AG20443 (cell line): ENCODE data around the gene PTPRT.
A peak's percentile ranks its signal among the peaks of the same experiment; 100 is the strongest.

Experiments used
- DNase-seq: peaks from one replicate; pipeline ENCODE4 v3.0.0; 2012; ENCODE audit warnings: low spot score, mixed read lengths

The PTPRT gene

GRCh38 chr20:42549496-42549895, 640.2 kb downstream of the PTPRT start:
- DNase-seq, result no peak

GRCh38 chr20:42544926-42545325, 644.8 kb downstream of the PTPRT start:
- no peak for DNase-seq

GRCh38 chr20:42532831-42533230, 656.9 kb downstream of the PTPRT start:
- DNase-seq, result no peak

DNA sequence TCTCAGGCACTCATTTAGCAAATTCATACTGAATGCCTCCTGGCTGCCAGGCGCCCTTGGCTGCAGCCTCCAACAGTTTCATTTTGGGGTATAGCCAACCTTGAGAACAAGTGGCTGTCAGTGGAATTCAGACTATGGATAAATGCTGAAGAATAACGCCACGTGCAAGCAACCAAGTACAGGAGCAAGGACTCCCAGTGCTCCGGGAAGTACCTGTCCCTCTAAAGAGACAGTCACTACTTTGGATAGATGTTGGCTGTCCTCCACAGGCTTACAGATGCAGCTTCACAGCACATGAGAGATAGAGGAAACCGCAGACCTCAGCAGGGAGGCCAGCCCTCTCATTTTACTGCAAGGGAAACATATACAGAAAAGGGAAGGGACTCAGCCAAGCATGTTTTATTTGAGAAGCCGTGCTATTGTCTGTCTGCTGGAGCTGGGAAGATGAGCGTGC, 658.2 kb downstream of the PTPRT start:
- no peak for DNase-seq

- peak; percentile 20 for DNase-seq
Observed at GRCh38 chr20:42530855-42531448, 658.8 kb downstream of the PTPRT start.

DNA sequence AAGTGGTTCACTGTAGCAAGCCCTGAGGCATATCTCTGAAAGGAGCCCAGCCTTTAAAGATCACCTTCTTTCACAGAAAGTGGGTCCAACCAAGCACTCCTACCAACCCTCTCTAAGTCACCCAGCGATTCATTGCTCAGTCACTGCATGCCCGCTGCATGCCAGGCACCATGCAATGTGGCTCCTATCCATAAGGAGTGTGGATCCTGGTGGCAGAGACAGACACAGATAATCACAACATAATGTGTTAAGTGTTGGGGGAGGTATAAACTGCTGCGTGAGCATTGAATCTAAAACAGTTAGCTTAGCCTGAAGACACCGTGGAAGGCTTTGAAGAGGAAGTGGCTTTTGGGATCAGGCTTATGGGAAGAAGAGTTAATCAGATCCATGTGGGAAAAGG, 659.5 kb downstream of the PTPRT start:
- no peak for DNase-seq

DNA sequence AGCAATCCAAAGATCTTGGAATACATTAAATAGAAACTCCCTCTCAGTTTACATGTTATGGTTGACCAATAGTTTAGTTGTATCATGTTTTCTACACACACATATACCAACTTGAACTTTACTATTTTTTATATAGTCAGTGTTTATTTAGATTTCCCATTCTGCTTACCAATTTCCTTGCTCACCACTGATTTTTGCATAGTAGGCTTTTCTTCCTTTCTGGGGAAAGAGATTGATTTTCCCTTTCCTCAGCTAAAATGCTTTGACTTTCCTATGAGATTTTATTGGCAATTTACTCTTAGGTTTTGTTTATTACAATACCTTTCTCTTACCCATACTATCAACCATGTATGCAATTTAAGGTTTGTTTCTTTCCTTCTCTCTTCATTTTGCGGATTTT, 665.6 kb downstream of the PTPRT start:
- no peak for DNase-seq

DNA sequence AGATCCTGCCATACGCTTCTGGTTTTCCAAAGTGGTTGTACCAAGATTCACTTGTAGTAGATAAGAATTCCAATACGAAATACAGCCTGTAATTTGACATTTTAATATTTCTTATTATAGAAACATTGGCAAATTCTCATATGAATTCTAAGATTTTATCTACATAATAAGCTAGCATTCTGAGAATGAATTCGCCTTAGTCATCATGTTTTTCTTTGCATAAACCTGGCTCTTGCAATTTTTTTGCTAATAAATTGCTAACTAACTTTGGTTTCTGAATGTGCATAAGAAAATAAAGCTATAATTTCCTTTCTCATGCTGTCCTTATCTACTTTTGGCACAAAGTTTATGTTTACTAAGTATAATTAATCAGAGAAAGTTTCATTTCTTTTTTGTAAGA, 673.0 kb downstream of the PTPRT start:
- no peak for DNase-seq

GRCh38 chr20:42510686-42511085, 679.0 kb downstream of the PTPRT start:
- no peak for DNase-seq

GRCh38 chr20:42507874-42508273, 681.8 kb downstream of the PTPRT start:
- DNase-seq, result no peak

- no peak for DNase-seq
Observed at GRCh38 chr20:42506397-42506796, 683.3 kb downstream of the PTPRT start.

- no peak for DNase-seq
Observed at GRCh38 chr20:42502591-42502990, 687.1 kb downstream of the PTPRT start.

DNA sequence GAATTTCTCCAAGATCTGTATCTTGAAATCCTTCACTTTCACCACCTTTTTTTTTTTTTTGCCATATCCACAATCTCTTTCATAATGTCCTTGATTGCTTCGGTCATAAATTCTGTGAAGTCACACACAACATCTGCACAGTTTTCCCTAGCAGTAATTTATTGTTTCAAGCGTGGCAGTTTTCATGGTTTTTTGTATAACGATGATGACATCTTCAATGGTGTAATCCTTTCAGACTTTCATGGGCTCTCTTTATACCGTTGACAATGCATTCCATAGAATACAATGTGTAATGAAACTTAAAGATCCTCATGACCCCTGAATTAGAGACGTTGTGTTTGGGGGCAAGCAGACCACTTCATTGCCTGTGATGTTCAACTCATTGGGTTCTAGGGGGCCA, 693.1 kb downstream of the PTPRT start:
- no peak for DNase-seq

DNA sequence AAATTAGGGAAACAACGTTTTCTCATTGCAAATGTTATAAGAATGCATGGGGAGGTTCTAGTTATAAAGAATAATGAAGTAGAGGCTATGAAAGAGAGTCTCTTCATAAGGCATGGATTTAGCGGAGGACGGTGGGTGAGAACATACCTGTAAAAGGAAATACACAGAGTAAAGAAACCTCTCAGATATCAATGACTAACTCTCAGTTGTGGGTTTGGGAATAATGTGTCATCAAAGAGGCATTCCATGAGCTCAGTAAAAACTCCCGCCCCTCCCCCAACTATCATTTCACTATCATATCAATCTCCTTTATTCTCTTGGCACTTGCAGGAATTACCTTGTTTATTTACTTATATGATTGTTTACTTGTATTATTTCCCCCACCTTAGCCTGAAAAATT, 695.4 kb downstream of the PTPRT start:
- DNase-seq, result no peak

DNA sequence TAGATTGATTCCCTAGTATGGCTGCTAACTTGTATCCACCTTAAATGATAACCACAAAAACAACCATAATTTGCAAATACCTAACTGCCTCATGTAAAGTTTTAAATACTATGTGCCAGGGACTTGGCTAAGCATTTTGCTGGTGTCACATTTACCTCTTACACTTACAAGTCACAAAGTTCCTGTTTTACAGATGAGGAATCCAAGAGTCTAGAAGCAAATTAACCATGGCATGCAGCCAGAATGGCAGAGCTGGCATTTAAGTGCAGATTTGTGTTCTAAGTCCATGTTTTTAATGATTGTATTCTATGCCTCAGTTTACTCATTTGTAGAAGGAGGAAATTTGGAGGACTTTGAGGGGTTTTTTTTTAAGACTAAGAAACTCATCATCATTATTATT, 696.7 kb downstream of the PTPRT start:
- DNase-seq, result no peak

DNA sequence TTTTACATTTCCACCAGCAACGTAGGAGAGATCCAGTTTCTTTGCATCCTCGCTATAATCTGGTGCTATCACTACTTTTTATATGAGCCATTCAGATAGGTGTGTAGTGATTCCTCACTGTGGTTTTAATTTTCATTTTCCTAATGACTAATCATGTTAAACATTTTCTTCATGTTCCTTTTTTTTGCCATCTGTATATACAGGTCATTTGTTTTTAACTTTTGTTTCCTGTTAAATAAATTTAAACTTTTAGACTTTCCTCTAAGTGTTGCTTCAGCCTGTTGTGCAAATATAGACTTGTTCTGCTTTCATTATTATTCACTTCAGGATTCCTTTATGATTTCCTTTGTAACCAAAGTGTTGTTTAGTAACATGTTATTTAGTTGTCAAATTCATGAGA, 697.4 kb downstream of the PTPRT start:
- DNase-seq, result no peak

GRCh38 chr20:42485556-42485955, 704.1 kb downstream of the PTPRT start:
- no peak for DNase-seq

DNA sequence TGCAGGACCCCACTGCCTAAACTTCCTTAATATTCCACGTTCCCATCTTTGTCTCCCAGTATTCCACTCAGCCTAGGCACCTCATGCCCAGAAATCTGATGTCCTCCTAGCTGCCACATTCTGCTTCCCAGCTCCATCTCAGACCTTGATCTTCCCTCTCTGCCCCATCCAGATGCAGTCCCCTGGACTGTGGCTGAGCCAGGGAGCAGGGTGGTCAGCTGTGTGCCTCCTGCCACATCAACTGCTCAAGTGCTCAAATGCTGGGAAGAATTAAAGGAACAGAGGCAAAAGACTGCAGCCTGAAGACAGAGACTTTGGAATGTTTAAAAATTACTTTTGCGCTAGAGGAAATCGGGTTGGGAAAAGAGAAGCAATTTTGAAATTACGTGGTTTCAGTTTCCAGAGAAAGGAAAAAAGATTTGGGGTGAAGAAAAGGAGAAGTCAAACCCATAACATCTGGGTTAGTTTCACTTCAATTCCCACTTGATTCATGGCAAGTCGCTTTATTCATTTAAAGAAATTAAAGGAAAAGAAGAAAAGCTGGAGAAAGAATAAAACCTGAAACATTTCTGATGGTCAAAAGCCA, 704.8 kb downstream of the PTPRT start:
- DNase-seq, result no peak

DNA sequence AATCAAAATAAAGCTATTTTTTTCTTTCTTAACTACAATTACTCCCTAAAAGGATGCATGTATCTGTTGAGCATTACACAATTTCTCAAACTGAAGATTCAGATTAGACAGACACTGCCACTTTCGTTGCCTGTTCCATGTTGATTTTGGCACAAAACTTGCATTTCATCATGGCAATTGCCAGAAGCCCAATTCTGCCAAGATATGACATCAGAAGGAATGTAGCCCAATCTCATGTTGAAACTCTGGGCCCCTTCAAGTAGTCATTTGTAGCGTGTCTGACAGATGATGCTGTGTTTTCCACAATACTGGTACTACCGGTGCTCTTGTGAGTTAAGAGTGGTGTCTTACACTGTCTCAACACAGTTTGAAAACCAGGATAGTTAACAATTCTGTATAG, 705.4 kb downstream of the PTPRT start:
- DNase-seq, result no peak

DNA sequence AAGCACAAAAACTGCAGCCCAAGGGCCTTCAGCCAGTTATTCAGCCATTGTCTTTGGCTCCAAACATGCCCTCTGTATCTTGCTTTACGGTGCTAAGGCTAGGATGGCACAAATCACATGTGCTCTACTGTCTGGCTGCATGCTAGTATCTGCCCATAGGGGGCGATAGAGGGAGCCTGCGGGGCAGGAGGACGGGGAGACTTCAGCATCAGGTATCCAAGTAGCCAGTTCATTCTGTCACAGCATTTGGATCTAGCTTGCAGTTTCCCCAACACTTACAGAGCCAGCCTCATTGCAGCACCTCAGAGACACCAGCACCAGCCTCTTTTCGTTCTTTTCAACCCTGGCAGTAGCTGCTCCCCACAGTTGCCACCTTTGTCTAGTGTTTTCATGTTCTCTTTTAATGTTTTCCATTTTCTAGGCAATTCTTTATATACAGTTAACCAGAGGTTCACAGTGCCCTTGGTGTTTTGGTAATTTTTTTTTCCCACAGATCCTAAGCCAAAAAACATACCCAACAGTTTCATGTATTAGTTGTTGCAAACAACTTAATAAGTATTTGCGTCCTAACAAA, 705.9 kb downstream of the PTPRT start:
- DNase-seq, result no peak

GRCh38 chr20:42482808-42483207, 706.9 kb downstream of the PTPRT start:
- no peak for DNase-seq

DNA sequence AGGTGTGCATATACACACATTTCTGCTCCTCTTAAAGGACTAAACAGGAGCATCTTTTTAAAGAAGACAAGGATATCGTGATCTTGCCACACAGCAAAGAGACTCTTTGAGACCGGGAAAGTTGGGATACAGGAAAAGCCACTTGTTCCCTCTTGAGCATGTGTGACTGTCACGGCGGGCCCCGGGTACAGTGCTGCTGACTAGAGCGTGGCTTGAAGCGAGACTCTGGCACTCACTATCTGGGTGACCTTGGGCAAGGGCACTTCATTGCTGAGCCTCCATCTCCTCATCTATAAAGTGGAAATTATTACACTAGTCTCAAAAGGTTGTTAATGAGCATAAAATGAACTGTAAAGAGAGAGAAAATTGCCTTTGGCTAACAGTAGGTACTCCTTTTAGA, 713.9 kb downstream of the PTPRT start:
- DNase-seq, result no peak

DNA sequence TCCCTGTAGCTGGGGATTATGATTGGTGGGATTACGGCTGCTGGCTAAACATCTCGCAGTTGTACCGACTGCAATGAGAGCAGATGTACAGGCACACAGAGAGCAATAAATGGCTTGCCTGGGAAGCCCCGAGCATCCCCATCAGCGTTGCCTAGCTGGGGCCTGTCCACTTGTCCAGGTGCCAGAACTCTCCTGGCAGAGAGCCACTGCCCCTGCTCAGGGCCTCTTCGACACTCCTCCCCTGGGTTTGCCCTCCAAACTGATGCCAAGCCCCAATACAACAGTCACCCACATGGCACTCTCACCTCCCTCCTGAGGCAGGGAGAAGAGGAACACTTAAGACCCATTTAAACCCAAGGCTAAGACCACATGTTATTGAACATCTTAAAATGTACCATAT, 715.1 kb downstream of the PTPRT start:
- DNase-seq, result no peak

GRCh38 chr20:42472198-42472597, 717.5 kb downstream of the PTPRT start:
- no peak for DNase-seq
